ENCODE results near the gene RASSF5. TPM values are rescaled to one million over a fixed set of nuclear protein-coding genes. Genes with fewer than 3 reads are reported as not detected.

RASSF5 gene
- total and polyA plus RNA-seq, 2 experiments from 2014 or later: 1.6 to 2.0 TPM

DNA sequence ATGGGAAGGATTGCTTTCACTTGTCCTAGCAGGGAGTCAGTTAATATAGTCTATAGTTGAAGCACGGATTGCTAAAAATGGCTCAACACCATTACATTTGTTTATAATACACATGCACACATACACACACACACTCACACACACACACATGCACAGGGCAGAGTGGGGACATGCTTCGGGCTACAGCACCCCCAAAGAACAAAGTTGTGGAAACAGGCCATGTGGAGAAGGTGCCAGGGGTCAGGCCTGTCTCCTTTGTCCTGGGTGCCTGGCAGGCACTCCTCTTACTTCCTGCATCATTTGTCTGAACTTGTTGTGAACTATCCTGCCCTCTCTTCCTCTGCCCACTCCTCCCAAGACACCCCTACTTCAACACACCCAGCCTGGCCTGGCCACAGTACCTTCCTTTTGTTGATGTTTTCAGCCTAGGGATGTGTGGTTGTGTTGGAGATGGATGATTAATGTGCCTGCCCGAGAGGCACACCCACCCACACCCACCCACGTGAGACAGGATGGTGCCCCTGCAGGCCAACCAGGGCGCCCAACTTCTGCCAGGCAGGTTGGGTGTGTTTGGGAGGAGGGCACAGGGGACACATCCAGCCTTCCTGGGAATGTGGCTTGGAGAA lies 17.5 kb downstream of the RASSF5 start:
- Histone ChIP-seq H3K36me3 (replicated peaks; ENCODE audit: insufficient read depth, low read depth) (no peaks in the 10 kb centered on the region), H3K27me3 (no peaks in the 10 kb centered on the region), H2AFZ (no peak overlapping the region), H3K79me2 (no peaks in the 10 kb centered on the region), H3K4me3 (no peak overlapping the region), H3K9me3 (ENCODE audit: low read depth) (no peaks in the 10 kb centered on the region), H3K4me1 (ENCODE audit: insufficient read depth) (peaks cover 6% of the 10 kb centered on the region), H3K4me2 (no peak overlapping the region), H3K9me2 (replicated peaks; ENCODE audit: insufficient read depth) (no peaks in the 10 kb centered on the region), H4K20me1 (ENCODE audit: insufficient read depth, poor library complexity, severe bottlenecking) (no peaks in the 10 kb centered on the region), H3K27ac (no peak overlapping the region)
- DNase-seq (ENCODE audit: low spot score): no peak
- TF ChIP-seq, protein P1, sequence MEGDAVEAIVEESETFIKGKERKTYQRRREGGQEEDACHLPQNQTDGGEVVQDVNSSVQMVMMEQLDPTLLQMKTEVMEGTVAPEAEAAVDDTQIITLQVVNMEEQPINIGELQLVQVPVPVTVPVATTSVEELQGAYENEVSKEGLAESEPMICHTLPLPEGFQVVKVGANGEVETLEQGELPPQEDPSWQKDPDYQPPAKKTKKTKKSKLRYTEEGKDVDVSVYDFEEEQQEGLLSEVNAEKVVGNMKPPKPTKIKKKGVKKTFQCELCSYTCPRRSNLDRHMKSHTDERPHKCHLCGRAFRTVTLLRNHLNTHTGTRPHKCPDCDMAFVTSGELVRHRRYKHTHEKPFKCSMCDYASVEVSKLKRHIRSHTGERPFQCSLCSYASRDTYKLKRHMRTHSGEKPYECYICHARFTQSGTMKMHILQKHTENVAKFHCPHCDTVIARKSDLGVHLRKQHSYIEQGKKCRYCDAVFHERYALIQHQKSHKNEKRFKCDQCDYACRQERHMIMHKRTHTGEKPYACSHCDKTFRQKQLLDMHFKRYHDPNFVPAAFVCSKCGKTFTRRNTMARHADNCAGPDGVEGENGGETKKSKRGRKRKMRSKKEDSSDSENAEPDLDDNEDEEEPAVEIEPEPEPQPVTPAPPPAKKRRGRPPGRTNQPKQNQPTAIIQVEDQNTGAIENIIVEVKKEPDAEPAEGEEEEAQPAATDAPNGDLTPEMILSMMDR (IDR thresholded peaks at IDR 0.05; ENCODE audit: poor library complexity): no peak
- TF ChIP-seq EZH2 (IDR thresholded peaks at IDR 0.05; ENCODE audit: borderline replicate concordance) (no peak), EZH2phosphoT487 (IDR thresholded peaks at IDR 0.05; ENCODE audit: low read depth, severe bottlenecking, unreplicated experiment) (no peak)
- WGBS (ENCODE audit: low lambda C conversion rate, missing lambda C conversion rate): 80% methylated on average over 5 of the region's 5 CpGs

DNA sequence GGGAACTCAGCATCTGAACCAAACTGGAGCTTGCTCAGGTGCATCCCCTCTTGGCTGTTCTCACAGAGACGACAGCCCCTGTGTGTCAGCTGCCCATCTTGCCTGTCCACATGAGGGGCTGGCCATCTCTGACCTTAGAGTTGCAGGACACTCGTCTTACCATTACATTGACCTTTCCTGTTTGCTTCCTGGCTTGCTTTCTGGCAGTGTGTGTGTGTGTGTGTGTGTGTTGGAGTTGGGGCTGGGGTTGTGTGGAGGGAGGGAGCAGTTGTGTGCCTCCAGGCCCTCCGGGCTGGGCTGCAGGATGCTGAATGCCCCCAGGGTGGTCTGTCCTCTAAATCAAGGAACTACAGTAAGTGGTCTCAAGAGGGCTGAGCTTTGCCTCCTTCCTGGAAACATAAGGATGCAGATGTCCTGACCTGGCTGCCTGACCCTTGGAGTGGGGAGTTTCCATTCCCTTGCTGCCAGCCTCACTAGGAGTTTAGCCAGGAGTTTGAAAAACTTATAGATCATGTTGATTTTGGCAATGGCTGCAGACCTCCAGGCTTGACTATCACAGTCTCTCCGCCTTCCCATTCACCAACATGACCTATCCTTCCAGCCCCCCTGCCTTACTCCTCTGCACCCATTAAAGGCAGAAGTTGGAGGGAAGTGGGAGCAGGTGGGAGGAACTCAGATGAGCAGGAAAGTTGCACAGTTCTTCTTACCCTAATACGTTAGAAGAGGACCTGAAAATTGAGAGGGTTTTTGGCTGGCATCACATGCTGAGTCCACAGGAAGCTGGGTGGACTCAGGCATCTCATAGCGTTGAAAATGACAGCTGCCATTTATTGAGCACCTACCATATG lies 19.0 kb downstream of the RASSF5 start:
- H3K27ac ChIP-seq: no peak overlapping the region

DNA sequence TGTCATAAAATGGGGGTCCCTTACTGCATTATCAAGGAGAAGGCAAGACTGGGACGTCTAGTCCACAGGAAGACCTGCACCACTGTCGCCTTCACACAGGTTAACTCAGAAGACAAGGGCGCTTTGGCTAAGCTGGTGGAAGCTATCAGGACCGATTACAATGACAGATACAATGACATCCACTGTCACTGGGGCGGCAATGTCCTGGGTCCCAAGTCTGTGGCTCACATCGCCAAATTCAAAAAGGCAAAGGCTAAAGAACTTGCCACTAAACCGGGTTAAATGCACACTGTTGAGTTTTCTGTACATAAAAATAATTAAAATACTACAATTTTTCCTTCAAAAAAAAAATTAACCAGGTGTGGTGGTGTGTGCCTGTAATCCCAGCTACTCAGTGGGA lies 22.1 kb downstream of the RASSF5 start:
- no peak for DNase-seq (ENCODE audit: low spot score)
- H3K27ac ChIP-seq: no peak overlapping the region
- H3K9me3 ChIP-seq (ENCODE audit: low read depth): no peaks in the 10 kb centered on the region
- H3K4me3 ChIP-seq: no peak overlapping the region
- TF ChIP-seq EZH2 (IDR thresholded peaks at IDR 0.05; ENCODE audit: borderline replicate concordance) (no peak), EZH2phosphoT487 (IDR thresholded peaks at IDR 0.05; ENCODE audit: low read depth, severe bottlenecking, unreplicated experiment) (no peak)
- TF ChIP-seq, protein P1 (IDR thresholded peaks at IDR 0.05; ENCODE audit: poor library complexity): no peak
- H2AFZ ChIP-seq: no peak overlapping the region
- no peaks in the 10 kb centered on the region for H3K27me3 ChIP-seq
- no peaks in the 10 kb centered on the region for H3K9me2 ChIP-seq (replicated peaks; ENCODE audit: insufficient read depth)
- H3K4me1 ChIP-seq (ENCODE audit: insufficient read depth): no peaks in the 10 kb centered on the region
- H3K79me2 ChIP-seq: no peaks in the 10 kb centered on the region
- no peaks in the 10 kb centered on the region for H4K20me1 ChIP-seq (ENCODE audit: insufficient read depth, poor library complexity, severe bottlenecking)
- WGBS (ENCODE audit: low lambda C conversion rate, missing lambda C conversion rate): 90% methylated on average over 7 of the region's 7 CpGs
- H3K36me3 ChIP-seq (replicated peaks; ENCODE audit: insufficient read depth, low read depth): no peaks in the 10 kb centered on the region
- no peak overlapping the region for H3K4me2 ChIP-seq

More for the DNA sequence above, 19.0 kb downstream of the RASSF5 start:
- no peak for DNase-seq (ENCODE audit: low spot score)
- no peaks in the 10 kb centered on the region for H3K27me3 ChIP-seq
- H3K9me3 ChIP-seq (ENCODE audit: low read depth): no peaks in the 10 kb centered on the region
- no peak overlapping the region for H2AFZ ChIP-seq
- H3K4me2 ChIP-seq: no peak overlapping the region
- H3K4me1 ChIP-seq (ENCODE audit: insufficient read depth): peaks cover 5% of the 10 kb centered on the region
- no peaks in the 10 kb centered on the region for H4K20me1 ChIP-seq (ENCODE audit: insufficient read depth, poor library complexity, severe bottlenecking)
- TF ChIP-seq EZH2 (IDR thresholded peaks at IDR 0.05; ENCODE audit: borderline replicate concordance) (no peak), EZH2phosphoT487 (IDR thresholded peaks at IDR 0.05; ENCODE audit: low read depth, severe bottlenecking, unreplicated experiment) (no peak)
- TF ChIP-seq, protein P1 (IDR thresholded peaks at IDR 0.05; ENCODE audit: poor library complexity): no peak
- no peaks in the 10 kb centered on the region for H3K36me3 ChIP-seq (replicated peaks; ENCODE audit: insufficient read depth, low read depth)
- no peak overlapping the region for H3K4me3 ChIP-seq
- no peaks in the 10 kb centered on the region for H3K79me2 ChIP-seq
- 84% methylated on average over 6 of the region's 6 CpGs for WGBS (ENCODE audit: low lambda C conversion rate, missing lambda C conversion rate)
- no peaks in the 10 kb centered on the region for H3K9me2 ChIP-seq (replicated peaks; ENCODE audit: insufficient read depth)

All from hepatocyte (in vitro differentiated cells).